ENCODE measurements around the gene ARHGAP10.

ARHGAP10 gene

DNA sequence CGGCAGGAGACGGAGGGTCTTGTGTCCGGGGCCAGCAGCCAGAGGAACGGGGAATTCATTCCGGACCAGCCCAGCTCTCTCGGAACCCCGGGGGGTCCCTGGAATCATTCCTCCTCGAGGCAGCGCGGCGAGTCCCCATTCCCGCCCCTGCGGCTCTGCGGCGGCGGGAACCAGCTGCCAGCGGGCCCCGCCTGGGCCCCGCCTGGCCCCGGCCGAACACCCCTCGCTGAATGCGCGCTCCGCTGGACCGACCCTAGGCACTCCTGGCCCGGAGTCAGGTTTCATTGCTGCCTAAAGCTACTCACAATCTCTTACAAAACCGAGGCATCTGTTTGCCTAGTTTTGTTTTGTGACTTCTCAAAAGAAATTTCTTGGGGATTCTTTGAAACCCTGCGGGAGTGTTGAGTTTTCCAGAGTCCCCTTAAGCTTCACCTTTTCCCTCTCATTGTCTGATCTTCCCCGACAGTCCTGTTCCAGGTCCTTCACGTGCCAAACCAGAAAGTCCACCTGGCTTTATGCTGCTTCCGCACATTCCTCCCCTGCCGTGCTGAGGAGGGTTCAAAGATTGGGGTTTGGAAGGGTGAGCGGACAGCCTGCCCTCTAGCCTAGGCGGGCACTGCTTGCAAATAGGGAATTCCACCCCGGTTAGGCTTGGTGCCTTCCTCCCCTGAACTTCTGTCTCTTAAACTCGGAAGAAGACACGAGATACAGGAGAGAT, 789 bp downstream of the ARHGAP10 start:
- no peak for DNase-seq (ENCODE audit: low spot score)

DNA sequence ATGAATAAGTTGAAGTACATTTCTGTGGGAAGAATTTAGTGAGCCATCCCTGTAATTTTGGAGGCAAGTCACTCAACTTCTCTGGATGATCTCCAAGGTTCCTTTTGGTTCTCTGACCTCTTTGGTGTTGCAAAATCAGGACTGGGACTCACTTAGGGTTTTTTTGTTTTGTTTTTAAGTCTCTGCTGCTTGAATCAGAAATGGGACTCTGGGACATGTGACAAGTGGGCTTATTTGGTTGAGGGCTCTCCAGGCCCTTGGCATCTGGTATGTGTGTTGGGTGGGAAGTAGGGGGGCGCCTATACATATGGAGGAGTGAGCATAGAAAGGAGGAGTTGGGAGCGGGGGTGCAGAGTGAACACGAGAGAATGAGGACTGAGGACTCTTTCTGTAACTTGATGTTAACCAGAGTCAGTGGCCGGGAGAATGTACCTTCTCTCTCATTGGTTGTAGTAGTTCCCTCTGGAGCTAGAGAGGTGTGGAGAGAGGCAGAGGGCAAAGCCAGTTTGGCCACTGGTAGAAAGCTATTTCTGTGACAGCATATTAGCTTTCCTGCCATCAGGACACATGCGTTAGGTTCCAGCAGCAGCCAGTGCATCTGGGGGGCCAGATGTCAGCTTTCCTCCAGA, 1.9 kb downstream of the ARHGAP10 start:
- no peak for DNase-seq (ENCODE audit: low spot score)

DNA sequence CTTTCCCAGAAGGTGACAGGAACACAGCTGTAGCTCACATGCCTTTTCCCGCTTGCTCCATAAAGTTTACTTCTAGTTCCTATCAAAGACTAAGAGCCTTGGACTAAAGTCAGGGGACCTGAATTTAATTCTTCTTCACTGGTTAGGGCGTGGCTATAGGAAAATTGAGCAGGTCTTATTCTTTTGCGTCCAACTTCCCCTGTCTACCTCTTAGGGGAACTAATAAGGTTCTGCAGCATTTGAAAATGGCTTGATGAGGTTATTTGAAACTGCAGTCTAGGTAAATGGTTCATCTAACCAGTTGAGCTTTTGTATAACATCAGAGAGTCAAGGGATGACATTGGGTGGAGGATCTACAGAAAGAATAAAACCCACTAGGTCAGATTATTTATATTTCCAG, 2.6 kb downstream of the ARHGAP10 start:
- DNase-seq (ENCODE audit: low spot score): no peak

DNA sequence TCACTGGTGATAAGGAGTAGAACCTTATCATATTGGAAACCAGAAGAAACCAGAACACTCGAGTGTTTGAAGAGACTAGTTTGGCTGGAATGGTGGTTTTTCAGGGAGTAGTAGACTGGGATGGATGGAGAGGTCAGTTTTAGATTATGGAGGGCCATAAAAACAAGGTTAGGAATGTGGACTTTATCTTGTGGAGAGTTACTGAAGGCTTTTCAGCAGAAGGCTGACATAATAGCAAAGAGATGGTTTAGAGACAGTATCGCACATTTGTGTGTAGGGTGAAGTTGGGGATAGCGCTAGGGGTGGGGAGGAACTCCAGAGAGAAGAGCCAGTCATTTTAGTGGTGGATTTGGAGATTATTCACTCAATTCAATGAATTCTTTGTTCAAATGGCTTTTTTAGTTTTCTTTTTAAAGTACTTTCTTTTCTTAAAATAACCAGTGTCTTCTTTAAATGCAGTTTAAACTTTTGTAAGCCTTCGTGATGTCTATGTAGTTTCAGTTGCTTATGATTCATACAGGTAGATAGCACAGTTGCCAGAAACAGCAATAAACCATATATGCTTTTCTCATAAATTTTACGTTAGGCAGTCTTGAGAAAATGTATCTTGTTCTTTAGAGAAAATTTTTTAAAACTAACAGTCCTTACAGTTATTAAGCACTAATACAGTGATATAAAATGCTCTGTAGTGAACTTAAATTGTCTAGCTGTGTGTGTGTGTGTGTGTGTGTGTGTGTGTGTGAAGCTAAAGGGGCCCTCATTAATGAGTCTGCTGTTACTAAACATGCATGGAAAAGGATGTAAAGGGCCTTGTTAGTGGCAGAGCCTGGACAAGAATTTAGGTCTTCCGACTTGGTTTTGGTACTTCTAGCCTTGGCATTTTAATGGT, 3.8 kb downstream of the ARHGAP10 start:
- DNase-seq (ENCODE audit: low spot score): no peak

DNA sequence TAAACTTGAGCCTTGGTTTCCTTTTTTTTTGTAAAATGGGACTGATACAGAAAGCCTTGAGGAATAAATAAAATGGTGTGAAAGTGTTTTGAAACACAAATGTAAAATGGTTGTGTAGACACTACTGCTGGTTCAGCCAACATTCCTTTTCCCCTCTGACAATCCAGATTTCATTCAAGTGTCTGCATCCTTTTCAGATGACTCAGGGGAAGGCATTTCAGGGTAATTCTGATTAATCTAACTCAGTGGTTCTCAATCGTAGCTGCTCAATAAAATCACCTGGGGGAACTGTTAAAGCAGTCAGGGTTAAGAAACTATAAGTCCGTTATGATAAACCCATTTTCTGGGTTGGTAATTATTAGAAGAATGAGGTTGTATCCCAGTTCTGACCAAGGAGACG, 4.6 kb downstream of the ARHGAP10 start:
- DNase-seq (ENCODE audit: low spot score): no peak

DNA sequence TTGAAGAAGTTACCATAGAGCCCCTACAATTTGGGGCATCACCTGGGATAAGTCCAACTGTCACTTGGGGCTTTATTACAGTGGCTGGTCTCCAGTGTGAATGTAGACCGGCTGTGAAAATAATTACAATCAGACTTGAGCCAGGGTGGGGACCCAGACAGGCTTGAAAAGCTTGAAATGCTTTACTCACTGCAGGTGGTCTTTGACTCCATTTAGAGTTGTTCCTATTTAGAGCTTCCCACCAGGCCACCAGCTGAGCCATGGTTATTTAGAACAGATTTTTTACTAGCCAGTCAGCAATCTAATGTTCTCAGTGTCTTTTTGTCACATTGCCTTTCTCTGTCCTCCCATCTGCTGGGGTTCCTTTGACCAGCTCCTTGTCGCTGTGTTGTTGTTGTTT, 5.7 kb downstream of the ARHGAP10 start:
- DNase-seq (ENCODE audit: low spot score): no peak

DNA sequence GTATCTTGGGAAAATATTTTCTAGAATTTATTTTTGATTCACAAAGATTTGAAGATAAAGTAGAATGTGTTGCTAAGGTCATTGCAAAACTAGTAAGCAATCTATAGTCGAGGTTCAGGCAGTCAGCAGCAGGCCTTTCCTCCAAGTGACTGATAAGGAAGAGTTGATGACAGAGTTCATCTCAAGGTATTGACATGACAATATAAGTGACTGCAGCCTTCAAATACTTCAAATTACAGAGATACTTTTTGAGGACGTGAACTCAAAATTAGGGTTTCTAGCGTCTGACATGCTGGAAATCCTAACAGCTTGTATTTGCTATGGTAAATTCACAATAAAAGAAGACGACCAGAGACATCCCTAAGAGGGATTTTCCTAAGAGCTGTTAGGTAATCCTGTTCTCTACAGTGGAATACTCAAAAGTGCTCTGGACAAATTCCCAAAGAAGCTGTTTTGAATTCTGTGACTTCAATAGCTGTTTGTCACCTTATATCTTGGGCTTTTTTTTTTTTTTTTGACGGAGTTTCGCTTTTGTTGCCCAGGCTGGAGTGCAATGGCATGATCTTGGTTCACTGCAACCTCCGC, 7.4 kb downstream of the ARHGAP10 start:
- no peak for DNase-seq (ENCODE audit: low spot score)

DNA sequence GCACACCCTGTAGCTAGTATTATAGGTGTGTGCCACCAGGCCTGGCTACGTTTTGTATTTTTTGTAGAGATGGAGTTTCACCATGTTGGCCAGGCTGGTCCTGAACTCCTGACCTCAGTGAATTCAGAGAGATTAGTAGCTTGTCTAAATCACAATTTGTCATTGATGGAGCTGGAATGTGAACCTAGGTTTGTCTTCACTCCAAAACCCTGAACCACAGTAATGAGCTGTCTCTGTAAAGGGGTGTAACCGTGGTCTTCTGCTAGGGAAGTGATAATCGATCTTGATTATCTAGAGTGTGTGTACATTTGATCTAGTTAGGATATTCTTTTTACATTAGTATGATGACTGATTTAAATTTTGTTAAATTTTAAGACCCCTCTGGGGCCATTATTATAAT, 8.3 kb downstream of the ARHGAP10 start:
- no peak for DNase-seq (ENCODE audit: low spot score)

DNA sequence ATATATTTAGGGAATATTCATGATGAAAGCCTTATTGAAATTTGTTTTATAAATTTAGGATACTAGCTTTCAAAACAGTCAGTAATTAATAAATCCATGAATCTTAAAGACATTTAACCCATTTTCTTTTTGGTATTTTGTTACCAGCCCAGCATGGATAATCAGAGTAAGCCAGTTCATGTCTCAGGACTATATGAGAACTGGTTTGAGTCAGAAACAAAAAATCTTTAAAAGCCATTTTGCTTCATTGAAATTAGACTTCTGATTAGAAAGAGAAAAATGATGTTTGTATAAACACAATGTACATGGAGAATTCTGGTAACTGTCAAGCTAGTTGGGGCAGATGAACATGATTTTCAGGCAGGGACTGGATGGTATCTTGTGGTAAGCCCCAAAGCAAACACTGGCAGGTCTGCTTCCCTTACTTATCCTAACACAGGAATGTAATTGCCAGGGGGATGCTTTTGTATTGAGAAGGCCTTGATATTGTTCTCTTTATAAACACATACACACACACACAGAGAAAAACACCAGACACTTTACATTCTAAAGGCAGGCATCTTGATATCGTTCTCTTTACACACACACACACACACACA, 9.4 kb downstream of the ARHGAP10 start:
- DNase-seq (ENCODE audit: low spot score): no peak

DNA sequence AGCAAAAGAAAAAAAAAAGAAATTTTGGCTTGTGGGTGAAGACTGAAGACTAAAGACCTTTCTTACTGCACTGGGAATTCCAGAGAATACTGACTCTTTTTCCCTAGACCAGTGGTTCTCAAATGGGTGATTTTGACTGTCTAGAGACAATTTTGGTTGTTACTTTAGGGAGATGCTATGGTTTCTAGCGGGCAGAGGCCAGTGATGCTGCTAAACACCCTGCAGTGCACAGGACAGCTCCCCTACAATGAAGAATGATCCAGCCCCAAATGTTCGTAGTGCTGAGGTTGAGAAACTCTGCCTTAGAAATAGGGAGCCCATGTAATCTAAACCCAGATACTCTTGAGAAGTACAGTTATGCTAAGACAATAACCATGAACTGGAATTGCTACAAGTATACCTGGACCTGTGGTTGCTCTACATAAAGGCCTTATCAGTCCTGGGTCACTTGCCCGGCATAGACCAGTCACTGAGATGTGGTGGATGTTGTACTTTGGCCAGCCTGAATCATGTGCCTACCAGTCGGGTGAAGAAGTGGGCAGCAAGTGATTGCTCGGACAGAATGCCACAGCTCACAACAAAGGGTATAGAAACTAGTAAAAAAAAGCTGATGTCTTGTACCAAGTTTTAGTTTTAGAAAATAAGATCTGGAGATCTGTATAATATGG, 16.0 kb downstream of the ARHGAP10 start:
- DNase-seq (ENCODE audit: low spot score): no peak

DNA sequence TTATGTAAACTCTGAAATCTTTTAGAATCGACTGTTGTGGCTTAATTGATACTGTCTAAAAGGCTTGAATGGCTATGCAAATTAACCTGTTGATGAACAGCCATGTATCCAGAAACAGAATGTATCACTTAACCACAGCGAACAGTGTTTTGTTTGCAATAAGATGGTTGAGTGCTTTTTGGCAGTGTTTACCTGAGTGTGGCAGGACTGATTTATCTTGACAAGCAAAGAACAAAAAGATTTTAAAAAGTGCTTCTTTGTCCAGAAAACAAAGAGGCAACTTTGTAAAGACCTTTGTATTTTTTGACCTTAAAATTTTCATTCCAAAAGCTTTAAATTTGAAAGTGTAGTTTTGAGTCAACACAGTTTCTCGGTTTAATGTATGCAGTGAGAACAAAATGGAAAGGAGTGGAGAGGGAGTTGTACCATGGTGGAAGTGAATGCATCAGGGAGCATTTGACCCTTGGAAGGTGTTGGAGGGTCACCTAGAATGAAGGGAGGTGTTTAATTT, 18.0 kb downstream of the ARHGAP10 start:
- DNase-seq (ENCODE audit: low spot score): no peak

DNA sequence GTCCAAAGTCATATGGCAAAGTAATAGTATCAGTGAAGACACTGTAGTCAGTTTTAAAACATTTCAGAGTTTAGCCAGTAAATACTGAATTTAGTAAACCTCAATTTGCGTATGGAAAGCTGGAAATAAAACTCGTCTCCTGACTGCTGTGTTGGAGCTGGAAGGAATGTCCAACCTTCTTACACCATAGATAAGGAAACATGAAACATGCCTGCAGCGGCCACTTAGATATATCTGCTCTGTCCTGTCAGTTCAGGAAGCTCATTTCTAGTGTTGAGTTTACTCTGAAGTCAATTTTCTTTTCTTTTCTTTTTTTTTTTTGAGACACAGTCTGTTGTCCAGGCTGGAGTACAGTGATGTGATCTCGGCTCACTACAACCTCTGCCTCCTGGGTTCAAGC, 21.2 kb downstream of the ARHGAP10 start:
- no peak for DNase-seq (ENCODE audit: low spot score)

DNA sequence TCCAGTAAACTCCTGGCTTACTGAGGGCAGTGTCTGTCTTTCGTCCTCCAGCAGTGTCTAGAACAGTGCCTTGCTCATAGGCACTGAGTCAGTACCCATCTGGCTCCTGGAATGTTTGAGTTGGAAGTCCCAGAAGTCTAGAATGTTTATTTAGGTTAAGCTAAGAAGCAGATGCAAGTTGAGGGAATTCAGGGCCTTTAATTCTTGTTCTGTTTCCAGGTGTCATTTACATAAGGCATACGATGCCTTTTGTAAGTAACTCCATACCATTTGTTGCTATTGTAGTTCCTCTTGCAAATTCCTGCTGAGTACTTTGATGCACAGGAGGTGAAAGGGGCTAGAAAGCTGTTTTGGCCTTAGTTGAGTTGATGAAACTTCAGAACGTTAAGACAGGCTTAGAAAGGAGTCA, 22.2 kb downstream of the ARHGAP10 start:
- no peak for DNase-seq (ENCODE audit: low spot score)

DNA sequence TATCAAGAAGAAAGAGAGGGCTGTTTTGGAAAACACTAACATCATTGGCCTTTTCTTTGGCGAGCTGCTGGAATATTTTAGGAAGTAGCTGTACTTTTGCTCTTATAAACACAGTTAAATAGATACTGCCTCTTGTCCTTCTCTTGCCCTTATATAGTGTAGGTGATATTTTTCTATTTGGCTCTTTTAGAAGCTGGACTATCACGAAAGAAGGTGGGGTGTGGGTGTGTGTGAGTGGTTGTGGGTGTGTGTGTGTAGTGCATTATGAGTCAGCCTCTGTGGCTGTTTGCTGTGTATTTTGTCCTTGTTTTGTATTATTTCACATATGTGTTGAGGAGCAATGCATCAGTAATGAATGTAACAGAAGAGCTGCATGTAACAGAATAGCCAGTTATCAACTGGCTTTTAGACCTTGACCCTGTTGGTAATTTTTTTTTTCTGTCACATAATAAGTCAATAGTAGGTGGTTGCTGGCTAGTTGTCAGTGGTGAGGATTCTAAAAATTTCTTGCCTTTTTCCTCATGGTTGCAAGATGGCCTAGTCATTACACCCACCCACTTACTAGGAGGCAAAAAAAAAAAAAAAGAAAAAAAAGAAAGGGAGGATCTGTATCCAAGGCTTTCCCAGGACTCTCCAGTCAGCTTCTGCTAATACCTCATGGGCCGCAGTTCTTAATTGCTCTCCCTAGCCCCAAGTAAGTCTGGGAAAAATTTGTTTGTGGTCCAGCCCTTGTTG, 23.8 kb downstream of the ARHGAP10 start:
- no peak for DNase-seq (ENCODE audit: low spot score)

DNA sequence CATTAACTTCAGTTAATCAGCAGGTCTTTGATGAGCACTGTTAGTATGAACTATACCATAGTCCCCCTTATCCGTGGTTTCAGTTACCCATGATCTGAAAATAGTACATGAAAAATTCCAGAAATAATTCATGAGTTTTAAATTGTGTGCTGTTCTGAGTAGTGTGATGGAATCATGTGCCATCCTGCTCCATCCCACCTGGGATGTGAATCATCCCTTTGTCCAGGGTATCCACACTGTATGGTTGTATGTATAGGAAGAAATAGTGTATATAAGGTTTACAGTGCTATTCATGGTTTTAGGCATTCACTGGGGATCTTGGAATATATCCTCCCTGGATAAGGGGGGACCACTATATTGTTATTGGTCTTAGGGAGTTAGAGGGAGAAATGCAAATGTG, 24.5 kb downstream of the ARHGAP10 start:
- DNase-seq (ENCODE audit: low spot score): no peak

DNA sequence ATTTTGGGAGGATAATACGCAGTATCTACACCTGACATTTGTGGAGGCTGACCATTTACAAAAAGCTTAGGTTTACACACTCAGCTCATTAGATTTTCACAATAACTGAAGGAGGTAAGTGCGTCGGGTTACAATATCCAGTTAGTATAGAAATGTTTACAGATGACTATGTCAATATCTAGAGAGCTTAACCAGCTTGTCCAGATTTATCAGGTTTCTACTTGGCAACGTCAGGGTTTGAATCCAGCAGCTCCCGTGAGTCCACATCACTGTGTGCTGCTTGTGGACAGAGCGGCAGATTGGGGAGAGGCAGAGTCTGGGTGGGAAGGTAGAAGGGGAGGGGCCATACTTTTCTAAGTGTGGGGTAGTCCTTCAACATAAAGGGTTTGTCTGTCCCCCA, 28.3 kb downstream of the ARHGAP10 start:
- DNase-seq (ENCODE audit: low spot score): no peak

DNA sequence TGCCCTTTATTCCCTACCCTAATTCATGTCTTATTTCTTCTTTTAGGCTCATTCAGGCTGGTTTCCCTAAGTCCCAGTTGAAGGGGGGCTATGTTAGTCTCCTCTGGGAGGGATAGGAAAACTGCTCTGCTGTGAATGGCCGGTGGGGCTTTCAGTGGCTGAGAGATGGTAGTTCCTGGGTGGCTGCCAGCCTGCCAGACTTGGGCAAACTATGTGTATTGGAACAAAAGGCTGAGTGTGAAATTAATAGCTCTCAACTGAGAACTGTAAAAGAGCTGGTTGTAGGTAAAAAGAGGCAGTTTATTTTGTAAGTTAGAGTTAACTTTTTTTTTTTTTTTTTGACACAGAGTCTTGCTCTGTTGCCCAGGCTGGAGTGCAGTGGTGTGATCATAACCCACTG, 28.8 kb downstream of the ARHGAP10 start:
- no peak for DNase-seq (ENCODE audit: low spot score)

DNA sequence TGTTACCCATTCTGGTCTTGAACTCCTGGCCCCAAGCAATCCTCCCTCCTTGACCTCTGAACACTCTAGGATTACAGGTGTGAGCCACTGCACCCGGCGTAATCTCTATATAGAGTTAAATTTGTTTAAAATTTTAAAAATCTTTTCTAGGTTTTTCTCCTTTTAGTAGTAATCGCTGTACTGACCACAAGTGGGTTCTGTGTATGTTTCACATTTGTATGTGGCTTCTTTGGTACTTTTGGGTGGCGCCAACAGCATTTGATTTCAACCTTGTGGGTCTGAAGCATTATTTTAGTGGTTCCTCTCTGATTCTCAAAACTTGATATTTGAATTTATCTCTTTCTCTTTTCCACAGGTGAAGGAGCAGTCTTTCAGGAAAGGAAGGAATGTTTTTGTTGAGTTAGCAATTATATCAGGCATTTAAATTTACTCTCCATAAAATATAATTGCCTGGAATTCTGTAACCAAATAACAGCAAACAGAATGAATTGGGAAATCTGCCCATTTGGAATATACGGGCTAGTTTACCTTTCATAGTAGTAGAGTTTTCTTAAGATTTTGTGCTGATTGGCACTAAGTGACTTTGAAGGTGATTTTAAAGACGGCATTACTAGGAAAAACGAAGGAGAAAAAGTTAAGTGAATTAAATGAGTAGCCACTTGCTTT, 29.5 kb downstream of the ARHGAP10 start:
- DNase-seq (ENCODE audit: low spot score): no peak

DNA sequence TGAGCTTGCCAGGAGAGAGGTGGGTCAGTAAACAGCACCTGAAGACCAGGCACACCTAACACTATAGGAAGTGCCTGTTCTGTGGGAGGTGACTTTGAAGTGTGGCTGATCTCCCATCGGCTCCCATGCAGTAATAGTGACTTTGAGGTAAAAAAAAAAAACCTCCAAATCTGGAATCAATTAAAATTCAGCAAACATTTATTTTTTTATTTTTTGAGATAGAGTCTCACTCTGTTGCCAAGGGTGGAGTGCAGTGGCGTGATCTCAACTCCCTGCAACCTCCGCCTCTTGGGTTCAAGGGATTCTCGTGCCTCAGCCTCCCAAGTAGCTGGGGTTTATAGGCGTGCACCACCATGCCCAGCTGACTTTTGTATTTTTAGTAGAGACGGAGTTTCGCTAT, 32.4 kb downstream of the ARHGAP10 start:
- DNase-seq (ENCODE audit: low spot score): no peak

DNA sequence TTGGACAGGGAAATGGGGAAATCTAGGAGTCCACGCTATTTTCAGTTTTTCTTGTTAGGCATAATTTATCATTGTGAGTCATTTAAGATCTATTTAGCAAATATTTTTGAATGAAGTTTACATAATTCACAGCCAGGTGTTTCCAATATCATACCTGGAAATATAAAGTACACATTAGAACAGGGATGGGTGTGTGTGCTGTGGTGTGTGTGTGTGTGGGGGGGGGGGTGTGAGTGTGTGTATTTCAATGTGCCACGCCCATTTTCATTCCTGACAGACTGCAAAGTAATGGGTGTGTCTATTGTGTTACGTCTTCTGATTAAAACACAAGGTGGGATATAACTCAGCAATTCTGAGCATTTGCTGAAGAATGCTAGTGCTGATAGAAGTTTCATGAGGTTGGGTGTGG, 33.2 kb downstream of the ARHGAP10 start:
- no peak for DNase-seq (ENCODE audit: low spot score)
